HL-60/S4 (cell line): ENCODE measurements around the gene CXADR.
"Not testable (repeated sequence)": the region's sequence is repeated elsewhere in the genome, so short reads cannot be mapped to it uniquely, and the experiment has no call there.

ENCODE experiments used
- in situ Hi-C: fragments of 300-500 bp; cut with MboI; formaldehyde crosslinking; loops from 2 replicates; pipeline ENCODE4 v1.14.3; 2022; ENCODE audit warnings: low sequenced_read_pairs

The CXADR gene

DNA sequence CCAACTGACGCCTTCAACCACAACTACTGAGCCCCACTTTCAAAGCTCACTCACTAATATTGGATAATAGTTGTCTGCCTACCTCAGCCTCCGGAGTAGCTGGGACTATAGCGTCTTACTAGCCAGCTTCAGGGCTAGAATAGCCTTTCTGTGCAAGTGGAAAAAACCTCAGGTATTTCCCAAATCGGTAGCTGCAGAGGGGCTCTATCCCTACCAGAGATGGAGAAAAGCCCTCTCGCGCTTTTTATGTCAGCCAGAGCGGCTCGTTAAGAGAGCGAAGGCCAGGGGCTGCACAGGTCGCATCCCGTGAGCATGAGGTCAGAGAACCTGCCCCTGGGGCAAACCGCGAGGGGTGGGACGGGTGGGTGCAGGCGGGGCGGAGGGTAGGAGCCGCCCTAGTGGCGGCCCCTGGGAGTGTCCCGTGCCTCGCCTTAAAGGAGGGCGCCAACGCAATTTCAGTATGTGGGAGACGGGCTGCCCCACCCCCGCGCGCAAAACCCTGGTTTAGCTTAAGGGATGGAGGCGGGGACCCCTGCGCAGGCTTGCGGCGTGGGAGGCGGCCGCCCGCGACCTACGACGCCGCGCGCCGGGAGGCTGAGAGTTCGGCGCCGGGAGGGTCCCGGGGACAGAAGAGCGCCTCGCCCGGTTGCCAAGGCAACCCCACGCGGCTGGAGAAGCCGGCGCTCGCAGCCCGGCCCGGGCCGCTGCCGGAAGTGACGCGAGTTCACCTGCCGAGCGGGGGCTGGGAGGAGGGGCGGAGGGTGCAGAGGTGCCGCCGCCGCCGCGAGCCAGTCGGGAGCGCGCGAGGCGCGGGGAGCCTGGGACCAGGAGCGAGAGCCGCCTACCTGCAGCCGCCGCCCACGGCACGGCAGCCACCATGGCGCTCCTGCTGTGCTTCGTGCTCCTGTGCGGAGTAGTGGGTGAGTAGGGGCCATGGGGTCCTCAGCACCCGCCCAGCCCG is at the start of gene CXADR:
TSS of gene CXADR (plus strand) at position 791 of the 961 bp plus-strand sequence. CDS start at position 878, 87 bp downstream.
- in situ Hi-C loops: no loop called here

DNA sequence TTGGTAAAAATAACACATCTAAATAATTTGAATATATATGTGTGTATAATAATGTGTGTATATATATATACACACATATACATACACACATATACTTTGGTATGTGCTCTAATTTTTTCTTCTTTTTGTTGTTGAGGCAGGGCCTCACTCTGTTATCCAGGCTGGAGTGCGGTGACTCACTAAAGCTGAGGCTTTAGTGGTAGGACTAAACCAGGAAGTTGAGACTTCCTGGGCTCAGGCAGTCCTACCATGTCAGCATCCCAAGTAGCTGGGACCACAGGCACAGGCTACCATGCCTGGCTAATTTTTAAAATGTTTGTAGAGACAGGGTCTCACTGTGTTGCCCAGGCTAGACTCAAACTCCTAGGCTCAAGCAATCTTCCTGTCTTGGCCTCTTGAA is 46.7 kb upstream of the CXADR start:
- in situ Hi-C loops: no loop called here

DNA sequence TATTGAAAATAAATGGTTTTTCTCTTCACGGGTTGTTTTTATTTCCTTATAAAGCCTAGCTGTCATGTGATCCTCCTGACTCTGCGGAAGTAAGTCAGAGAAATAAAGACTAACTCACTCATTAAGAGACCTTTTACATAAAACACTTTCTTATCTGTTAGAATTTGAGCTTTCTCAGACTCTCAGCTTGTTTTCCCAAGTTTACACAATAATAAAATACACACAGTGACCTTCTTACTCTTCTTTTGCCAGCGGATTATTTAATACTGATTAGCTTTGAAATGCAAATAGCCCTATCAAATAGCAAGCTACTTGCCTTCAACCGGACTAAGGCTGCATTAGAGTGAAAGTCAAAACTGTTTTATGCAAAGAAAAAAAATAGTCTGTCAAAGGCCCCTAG is 45.5 kb upstream of the CXADR start:
- in situ Hi-C loops: no loop called here

DNA sequence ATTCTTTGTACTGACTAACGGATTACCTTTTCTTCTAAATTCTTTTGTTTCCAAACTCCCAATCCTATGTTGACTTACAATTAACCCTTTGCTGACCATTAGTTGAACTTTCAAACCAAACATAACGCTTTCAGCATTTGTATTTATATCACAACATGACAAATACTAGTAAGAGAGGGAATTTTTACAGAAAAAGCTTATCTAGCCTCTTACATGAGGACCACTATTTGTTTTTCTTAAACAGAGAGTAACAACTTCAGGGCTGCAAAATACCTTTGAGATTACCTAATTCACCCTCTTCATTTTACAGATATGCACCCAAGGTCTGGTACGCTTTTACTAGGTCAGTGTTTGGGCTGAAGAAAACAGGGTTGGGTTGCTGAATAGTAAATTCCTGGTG is 45.0 kb upstream of the CXADR start:
- in situ Hi-C loops: no loop called here

DNA sequence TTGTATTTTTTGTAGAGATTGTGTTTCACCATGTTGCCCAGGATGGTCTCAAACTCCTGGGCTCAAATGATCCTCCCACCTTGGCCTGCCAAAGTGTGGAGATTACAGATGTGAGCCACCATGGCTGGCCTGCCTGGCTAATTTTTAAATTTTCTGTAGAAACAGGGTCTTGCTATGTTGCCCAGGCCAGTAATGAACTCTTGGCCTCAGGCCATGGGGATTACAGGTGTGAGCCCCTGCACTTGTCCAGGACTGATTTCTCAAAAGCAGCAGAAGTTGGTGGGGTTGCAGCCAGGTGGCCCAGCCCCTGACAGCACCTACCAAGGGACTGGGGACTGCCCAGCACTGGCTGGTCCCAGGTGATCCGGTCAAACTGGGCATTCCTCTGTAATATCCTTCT is 44.1 kb upstream of the CXADR start:
- in situ Hi-C loops: no loop called here

DNA sequence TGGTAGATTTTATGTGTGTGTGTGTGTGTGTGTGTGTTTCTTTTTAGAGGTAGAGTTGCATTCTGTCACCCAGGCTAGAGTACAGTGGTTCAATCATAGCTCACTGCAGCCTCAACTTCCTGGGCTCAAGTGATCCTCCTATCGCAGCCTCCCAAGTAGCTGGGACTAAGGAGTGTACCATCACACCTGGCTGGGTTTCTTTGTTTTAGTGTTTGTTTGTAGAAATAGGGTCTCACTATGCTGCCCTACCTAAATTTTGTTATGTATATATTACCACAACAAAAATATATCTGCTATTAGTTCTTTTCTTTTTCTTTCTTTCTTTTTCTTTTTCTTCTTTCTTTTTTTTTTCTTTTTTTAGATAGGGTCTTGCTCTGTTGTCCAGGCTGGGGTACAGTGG is 43.1 kb upstream of the CXADR start:
- in situ Hi-C loops: no loop called here

DNA sequence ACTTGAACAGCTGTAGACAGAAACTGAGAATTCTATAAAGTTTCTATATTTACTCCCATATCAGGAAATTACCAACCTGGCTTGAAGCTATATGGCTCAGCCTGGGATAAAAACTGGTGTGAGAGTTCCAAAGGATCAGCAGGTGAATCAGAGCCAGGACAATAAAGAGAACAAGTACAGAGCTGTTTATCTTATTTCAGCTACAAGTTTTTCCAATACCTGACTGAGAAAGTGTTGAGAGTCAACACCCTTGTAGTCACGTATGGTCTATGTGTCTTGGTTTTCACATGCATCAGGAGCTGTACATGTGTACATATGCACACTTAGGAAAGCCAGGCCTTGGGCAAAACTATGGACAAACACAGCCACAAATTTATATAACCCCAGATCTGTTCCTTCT is 40.7 kb upstream of the CXADR start:
- in situ Hi-C loops: no loop called here

DNA sequence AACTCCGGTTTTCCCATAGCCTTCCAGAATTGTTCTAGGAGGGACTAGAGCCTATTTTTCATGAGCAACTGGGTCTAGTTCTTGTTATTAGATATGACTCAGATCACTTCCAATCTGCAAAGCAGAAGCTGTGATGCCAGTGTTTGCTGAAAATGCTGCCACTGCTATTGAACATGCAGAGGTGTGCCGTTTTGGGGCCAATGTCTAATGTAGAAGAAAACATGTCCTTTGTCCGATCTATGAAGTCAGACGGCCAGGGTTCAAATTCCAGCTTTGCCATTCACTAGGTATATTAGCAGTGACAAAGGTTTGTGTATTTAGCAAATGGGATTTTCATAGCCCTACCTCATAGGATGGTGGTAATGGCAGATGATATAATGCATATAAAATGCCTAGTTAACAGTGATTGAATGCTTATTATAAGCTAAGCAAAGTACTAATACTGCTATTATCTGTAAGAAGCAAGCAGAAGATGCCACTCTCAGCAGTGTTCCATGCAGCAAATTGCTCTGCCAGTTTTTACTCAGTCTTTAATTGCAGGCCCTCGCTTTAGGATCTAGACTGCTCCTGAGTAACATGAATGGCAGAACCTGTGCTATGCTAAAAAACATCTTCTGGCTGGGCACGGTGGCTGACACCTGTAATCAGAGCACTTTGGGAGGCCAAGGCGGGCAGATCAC is 40.1 kb upstream of the CXADR start:
- in situ Hi-C loops: no loop called here

DNA sequence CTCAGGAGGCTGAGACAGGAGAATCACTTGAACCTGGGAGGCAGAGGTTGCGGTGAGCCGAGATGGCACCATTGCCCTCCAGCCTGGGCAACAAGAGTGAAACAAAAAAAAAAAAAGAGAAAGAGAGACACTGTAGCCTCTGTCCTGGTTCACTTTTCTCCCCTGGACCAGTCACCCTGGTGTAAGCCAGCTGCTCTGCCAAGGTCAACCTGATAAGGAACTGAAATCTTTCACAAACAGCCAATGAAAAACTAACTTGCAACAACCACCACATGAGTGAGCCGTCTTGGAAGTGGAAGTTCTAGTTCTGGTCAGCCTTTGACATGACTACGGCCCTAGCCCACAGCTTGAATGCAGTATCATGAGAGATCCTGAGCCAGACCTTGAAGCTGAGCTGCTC is 36.8 kb upstream of the CXADR start:
- in situ Hi-C loops: no loop called here

DNA sequence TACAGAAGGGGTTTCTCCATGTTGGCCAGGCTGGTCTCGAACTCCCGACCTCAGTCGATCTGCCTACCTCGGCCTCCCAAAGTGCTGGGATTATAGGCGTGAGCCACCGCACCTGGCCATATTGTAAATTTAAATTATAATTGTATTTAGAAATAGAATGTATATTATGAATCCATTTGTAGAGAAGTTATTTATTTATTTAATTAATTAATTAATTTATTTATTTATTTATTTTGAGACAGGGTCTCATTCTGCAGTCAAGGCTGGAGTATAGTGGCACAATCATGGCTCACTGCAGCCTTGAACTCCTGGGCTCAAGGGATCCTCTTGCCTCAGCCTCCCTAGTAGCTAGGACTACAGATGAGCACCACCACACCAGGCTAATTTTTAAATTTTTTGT is 34.7 kb upstream of the CXADR start:
- in situ Hi-C loops: not testable (repeated sequence)

DNA sequence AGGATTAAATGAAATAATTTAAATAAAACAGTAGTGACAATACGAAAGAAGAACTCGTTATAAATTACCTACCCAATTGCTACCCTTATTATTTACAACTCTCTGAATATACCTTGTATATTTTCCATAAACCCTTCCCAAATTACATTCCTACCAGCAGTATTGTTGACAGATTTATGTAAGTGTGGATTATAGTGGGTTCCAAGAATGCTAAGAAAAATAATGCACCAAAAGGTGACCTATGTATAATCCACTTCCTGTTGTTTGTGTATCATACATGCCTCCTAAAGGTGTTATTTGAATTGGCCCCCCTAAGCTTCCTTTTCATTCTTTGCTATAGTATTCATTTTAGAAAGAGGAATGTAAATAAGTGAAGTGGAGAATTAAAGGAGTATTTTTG is 33.2 kb upstream of the CXADR start:
- in situ Hi-C loops: no loop called here

DNA sequence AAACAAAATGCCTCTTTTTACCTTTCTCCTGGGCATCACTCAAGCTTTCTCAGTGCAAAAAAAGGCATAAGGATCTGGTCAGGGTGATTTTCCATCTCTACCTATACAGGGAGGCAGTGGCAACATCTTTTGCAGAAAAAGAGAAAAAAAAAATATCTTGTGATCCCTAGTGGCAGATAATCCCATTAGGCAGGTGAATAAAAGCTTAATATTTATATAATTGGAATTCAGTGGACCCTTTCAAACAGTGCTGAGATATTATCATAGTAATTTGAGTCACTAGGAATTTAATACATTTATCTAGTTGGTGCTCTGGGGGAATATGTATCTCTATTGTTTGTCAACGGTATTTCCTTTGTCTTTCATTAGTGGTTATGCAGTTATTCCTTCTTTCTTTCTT is 29.9 kb upstream of the CXADR start:
- in situ Hi-C loops: no loop called here

DNA sequence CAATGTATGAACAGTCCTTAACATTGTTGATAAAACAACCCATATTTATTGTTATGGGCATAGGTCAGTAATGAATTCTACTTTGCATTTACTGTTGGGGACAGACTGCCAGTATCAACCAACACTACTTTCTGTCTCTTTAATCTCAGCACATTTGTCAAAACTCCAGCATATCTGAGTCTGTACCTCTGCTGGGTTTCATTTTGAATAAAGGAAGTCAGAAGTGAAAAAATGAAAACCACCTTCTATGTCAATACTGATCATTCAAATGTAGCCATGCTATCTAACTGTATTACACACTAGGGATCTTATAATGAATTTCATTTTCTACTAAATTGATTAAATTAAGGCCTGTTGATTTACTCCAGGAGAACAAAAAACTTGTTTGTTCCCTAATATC is 24.2 kb upstream of the CXADR start:
- in situ Hi-C loops: no loop called here

DNA sequence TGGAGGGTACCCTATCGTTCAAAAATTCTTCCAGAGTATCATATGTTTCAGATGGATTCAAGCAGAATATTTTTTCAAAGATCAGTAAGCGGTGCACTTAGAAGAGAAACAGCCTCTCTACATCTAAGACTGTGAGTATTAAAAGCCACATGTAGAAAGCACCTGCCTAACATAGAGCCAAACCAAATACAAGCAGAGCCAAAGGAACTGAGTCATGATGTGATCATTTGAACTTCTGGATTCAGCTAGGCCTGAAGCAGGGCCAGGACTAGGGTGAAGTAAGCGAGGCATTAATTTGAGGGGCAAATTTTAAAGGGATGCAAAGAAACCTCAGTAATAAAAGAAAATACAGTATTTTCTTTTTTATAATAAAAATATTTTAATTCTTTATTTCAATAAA is 23.3 kb upstream of the CXADR start:
- in situ Hi-C loops: not testable (repeated sequence)

DNA sequence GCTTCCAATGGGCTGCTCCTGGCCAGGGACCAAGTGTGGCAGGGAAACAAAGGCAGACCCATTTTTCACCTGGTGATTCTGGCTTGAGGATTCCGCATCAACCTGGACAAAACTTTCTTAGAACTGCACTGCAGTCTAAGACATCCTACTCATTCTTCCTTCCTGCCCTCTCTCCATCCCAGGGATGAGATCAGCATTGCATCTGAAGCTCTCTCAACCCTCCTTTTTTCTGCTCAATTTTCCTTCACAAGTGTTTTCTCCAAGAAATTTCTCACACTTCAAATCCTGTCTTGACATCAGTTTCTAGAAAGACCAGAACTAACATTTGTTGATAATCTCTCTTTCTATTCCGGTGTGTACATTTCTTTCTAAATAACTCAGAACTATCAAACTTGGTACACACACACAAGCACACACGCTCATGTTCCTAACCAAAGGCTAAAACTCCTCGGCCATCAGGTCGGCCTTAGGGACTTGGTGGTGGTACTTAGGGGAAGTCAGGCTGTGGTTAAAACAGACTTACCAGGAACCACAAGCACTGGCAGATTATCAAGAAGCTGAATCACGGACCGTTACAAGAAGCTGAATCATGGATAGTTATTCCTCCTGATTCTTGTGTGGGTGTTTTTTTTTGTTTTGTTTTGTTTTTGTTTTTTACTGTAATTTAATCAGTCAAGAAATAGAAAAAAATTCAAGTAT is 21.0 kb upstream of the CXADR start:
- in situ Hi-C loops: no loop called here

DNA sequence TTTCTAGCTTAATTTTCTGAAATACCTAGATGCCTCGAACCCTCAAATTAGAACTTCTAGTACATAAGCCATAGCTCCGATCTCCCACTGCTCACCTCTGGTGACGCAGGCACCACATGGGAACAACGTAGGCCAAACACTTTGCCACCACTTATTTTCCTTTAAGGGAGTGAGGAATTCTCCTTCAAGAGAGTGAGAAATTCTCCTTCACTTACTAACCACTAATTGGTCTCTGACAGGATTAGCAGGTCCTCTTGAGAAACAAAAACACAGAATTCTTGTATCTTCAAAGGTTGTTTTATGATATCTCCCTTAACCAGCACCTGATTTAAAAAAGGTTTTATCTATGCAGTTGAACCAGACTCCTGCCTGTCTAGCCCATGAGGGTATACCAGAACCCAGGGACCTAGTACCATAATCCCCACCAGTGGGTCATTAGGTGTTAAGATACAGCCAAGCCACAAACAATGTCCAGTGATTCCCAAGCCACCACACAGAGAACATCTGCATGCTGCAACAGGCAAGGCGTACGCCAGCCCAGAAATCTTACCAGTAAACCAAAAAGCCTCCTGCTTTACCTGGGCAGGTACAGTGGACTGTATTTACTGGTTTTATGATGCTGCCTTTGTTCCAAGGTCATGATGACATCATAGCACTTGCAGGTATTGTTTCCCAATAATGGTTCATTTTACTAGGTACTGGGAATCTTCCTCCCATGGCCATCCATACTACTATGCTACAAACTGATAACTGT is 20.3 kb upstream of the CXADR start:
- in situ Hi-C loops: no loop called here

DNA sequence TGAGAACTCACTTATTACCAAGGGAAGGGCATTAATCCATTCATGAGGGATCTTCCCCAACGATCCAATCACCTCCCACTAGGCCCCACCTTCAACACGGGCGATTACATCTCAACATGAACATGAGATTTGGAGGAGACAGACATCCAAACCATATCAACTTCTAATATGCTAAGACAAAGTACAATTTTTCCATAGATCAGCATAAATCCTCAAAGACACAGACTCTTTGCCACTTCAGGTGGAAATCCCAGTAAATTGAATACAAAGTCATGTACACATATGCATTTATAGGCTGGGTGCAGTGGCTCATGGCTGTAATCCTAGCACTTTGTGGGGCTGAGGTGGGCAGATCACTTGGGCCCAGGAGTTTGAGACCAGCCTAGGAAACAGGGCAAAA is 18.8 kb upstream of the CXADR start:
- in situ Hi-C loops: no loop called here

DNA sequence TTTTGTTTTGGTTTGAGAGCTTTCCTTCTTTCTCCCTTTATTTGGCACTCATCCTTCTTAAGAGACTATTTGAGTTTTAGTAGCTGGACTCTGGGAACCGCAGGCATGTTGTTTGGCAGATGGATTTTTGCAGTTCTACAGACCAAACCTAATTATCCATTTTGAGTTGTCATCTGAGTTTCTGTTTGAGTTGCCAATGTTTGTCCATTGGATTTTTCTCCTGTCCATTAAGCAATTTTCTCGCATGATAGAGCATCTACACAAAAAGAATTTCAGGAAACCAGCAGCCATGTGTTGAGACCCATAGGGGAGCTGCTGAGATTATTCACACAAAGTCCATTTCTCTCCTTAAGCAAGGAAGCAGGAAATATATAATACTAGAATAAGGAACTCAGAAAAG is 17.2 kb upstream of the CXADR start:
- in situ Hi-C loops: no loop called here

DNA sequence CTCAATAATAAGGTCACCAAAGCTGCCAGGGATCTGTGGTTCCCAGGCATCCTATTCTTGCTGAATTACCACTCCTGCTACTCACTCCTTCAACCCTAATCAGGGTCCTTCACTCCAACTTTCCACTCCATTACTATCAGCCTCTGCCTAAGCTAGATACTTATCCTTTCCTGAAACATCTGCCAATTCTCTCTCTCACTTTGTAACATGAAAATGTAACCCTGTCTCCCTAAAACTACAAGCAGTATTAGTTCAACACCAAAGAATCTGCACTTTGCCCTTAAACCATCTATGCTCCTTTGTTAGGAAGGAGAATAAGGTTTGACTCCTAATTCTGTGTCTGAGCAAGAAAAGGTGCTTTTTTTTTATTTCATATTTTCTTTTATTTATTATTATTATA is 15.5 kb upstream of the CXADR start:
- in situ Hi-C loops: no loop called here

DNA sequence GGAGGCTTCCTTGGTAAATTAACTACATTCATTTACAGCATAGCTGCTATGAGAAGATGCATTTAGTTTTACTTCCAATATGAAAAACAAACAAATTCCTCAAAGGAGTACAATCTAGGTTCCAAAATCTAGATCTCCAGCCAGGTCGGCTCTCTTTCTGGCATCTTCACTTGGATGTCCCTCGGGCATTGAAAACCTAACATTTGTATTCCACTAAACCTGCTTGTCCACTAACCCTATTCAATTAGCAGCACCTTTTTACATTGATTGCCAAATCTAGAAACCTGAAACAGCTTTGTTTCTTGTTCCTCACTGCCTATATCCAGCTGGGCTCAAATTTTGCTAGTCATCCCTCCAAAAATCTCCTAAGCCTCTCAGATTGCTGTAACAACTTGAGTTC is 14.3 kb upstream of the CXADR start:
- in situ Hi-C loops: no loop called here
